ENCODE data around the gene PATJ. TPM values are rescaled to one million over a fixed set of nuclear protein-coding genes. Genes with fewer than 3 reads are reported as not detected.

Gene PATJ, protein sequence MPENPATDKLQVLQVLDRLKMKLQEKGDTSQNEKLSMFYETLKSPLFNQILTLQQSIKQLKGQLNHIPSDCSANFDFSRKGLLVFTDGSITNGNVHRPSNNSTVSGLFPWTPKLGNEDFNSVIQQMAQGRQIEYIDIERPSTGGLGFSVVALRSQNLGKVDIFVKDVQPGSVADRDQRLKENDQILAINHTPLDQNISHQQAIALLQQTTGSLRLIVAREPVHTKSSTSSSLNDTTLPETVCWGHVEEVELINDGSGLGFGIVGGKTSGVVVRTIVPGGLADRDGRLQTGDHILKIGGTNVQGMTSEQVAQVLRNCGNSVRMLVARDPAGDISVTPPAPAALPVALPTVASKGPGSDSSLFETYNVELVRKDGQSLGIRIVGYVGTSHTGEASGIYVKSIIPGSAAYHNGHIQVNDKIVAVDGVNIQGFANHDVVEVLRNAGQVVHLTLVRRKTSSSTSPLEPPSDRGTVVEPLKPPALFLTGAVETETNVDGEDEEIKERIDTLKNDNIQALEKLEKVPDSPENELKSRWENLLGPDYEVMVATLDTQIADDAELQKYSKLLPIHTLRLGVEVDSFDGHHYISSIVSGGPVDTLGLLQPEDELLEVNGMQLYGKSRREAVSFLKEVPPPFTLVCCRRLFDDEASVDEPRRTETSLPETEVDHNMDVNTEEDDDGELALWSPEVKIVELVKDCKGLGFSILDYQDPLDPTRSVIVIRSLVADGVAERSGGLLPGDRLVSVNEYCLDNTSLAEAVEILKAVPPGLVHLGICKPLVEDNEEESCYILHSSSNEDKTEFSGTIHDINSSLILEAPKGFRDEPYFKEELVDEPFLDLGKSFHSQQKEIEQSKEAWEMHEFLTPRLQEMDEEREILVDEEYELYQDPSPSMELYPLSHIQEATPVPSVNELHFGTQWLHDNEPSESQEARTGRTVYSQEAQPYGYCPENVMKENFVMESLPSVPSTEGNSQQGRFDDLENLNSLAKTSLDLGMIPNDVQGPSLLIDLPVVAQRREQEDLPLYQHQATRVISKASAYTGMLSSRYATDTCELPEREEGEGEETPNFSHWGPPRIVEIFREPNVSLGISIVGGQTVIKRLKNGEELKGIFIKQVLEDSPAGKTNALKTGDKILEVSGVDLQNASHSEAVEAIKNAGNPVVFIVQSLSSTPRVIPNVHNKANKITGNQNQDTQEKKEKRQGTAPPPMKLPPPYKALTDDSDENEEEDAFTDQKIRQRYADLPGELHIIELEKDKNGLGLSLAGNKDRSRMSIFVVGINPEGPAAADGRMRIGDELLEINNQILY (N-terminal part only)
- total RNA-seq: 67.6 TPM

DNA sequence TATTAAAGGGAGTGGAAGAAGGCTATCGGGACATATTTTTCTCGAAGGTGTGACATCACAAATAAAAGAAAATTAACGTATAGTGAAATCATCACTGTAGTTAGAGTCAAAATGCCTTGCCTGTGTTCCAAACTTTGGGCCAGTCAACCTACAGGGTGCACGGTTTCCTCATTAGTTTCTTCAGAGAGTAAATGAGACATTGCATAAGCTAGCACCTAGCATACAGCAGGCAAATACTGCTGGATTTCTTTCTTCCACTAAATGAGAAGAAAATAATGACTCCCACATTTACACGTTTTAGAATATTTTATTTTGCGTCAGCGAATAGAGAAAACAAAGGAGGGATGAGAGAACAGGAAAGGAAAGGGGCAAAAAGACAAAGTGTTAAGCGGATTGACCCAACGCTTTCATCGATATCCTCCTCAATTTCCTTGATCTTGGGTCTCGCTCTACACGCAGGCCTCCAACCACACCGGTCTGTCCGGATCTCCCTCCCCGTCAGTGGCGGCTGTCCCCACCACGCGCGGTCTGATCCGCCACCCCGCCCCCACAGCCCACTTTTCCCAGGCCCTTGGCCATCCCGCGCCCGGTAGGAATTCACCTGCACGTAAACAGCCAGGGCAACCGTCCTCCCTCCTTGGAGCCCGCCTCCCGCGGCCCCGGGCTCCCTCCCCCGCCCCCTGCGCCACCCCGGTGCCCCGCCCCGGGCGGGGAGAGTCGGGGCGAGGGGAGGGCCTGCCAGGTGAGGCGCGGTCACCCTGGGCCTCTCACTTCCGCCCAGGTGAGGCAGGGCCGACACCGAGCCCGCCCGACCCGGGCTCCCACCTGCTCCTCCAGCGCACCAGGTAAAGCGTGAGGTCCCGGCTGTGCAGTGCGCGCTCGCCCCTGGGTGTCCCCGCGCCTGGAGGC is at the start of gene PATJ:
TSS of gene PATJ (plus strand) at position 770 of the 909 bp plus-strand sequence. CDS start 20,413 bp downstream, outside the sequence.

DNA sequence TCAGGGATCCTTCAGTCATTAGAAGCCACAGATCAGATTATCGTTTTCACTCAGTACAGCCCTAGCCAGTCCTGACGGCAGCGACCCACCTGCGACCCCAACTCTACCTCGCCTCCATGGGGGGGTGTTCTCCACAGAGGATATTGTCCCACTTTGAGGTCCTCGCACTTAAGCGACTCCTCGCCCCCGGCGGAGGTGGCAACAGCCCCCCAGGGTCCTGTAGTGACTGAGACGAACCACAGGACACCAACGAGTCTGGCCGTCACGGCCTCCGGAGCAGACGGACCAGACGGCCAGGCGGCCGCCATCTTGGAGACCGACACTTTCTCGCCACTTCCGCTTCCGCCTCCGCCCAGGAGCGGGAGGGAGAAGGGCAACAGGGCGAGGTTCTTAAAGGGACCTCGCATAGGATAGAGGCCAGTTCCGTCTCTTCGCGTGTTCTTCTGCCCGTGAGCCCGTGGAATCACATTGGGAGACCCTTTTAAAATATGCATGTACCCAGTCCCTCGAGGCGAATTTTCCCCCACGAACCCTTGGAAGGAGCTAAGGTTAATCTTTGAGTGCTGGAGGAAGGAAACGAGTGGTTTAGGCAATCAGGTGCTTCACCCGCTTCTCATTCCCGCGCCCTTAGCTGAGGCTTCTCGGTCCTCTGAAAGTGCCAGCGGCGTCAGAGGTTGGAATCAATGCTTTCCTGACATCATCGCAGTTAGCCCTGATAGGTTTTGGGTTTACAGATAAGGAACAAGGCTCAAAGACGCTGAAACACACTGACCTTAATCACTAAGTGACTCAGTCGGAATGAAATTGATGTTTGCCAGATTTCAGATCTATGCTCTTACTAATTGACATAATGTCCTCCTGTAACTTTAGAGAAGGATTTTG is 17.2 kb upstream of the PATJ start, which contains the start of gene TM2D1:
TSS of gene TM2D1 (minus strand) at position 329 of the 882 bp plus-strand sequence. CDS start at position 308, 21 bp downstream.

DNA sequence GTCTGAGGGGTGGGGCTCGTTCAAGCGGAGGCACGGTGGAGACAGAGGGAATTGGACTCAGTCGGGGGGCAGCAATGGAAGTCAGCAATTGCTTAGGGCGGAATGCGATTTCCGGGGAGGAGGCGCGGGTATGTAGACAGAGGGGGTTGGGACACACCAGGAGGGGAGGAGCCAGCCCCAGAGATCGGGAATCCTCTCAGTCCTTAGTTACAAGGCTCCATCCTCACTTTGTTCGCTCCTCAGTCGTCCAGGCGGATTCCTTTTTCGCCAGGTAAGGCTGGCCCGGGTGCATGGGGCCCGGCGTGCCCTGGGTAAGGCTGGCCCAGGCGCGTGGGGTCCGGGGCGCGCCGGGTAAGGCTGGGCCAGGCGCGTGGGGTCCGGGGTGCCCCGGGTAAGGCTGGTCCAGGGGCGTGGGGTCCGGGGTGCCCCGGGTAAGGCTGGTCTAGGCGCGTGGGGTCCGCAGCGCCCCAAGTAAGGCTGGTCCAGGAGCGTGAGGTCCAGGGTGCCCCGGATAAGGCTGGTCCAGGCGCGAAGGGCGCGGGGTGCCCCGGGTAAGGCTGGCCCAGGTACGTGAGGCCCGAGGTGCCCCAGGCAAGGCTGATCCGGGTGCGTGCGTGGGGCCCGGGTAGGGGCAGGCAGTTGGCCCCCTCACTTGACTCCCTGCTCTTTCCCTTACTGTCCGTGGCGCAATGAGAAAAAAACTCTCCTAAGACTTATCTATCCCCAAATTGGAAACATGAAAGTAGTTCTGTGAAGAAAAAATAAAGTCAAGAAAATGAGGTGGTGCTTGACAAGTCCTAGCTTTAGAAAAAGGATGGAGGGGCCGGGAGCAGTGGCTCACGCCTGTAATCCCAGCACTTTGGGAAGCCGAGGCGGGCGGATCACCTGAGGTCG is 452.6 kb downstream of the PATJ start, which contains the start of gene L1TD1:
TSS of gene L1TD1 (plus strand) at position 199 of the 894 bp plus-strand sequence. CDS start 11,780 bp downstream, outside the sequence.

Small RNAs within 50 kb of the gene (small RNA-seq; reads per million reads assigned to genes)
- gene LAMTOR5P1 (ENCODE audit: low replicate concordance) (not detected), gene MIR3116-1 (ENCODE audit: low replicate concordance) (not detected), gene RN7SL180P (ENCODE audit: low replicate concordance) (not detected), gene RNU6-1177P (ENCODE audit: low replicate concordance) (not detected), gene RNU6-414P (ENCODE audit: low replicate concordance) (not detected)

Other genes starting within 250 kb of the PATJ start
- 72.4 TPM for gene TM2D1, start 17.3 kb upstream of the PATJ start, total RNA-seq

Measured in metanephros (tissue), 2 donors.